G401.6 (cell line): ENCODE results near the gene ZNF527.
"Not testable (repeated sequence)": the region's sequence is repeated elsewhere in the genome, so short reads cannot be mapped to it uniquely, and the experiment has no call there.

ENCODE experiments used
- FAIRE-seq: peaks from 2 replicates; lab custom pipeline; 2012; peaks lifted over from hg19 to GRCh38; lab: Jason Lieb, UNC

The ZNF527 gene

DNA sequence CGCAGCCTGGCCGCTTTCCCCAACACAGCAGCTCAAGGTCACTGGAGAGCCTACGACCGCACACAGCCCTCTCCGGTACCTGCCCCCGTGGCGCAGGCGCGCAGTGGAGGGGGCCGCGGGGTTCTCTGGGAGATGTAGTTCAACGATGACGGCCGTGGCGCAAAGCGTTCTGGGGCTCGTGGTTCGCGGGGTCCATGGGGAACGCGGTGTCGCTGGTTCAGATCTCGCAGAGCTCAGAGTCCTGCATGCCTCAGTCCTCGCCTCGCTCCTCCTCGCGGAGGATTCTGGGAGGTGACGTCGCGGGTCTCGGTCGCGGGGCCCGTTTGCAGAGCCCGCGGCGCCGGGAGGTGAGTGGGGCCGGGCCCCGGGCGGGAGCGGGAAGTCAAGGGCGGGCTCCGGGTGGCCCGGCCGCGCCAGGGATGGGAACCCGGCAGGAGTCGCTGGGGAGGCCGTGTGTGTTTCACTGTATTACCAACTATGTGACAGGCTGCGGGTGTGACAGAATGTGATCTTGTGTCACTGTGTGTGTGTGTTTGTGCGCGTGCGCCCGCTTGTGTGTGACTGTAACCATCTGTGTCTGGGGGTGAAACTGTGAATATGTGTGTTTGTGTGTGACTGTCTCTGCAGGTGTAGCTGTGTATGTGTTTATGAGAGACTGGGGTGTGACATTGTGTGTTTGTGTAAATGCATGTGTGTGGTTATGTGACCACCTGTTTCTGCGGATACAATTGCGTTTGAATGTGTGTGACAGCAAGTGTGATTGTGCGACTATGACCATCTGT is at the start of gene ZNF527:
ZNF527 (plus strand) TSS at position 220 of the 782 bp plus-strand sequence. CDS start 3,100 bp downstream, outside the sequence.
- FAIRE-seq = peak; percentile 96

DNA sequence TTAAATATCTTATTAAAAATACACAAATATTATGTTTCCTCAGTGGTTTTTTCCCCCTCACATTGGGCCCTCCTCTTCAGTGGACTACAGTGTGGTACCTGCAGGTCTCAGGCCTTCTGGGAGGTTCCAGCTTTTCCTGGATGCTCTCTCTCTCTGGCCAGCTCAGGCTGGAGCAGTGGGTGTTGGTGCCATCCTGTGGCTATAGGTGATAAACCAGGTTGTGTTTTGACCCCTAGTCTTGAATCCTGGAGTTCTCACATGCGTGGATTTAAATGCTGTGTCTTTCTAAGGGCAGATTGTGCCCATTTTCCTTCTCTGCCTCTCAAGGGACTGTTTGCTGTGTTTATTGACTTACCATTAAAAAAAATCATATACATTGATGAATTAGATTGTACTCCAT is 41.2 kb upstream of the ZNF527 start:
- FAIRE-seq = no peak

DNA sequence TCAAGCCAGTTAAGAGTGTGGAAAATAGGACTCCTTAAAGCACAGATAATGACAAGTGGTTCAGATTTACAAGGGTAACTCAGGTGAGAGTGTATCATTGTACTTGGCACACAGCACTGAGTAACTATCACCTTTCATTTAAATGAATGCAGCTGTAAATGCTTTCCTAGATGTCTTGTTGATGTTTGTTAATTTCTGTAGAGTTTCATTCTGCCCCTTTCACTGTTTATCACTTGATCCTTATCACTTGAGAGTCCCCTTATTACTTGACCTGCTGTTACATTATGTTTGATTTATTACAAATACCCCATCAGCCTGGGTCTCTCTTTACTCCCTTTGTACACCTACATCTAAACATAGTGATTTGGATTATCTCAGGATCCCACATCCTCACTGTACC is 38.1 kb upstream of the ZNF527 start:
- no peak for FAIRE-seq

DNA sequence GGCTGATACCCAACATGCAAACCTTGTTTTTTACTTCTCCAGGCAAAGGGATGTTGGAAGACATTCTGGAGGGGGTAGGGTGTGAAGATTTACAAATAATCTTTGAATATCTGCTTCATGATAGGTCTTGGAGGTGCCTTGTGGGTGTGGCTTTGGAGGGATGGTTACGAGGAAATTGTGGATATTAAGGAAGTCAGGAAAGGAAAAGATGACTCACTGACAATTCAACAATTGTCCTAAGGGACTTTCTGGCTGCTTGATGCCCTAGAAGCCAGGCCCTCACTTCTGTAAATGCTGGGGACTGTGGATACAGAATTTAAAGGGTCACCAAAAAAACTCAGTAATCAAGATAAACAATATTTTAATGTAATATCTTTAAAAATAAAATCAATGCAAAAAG is 37.4 kb upstream of the ZNF527 start:
- no peak for FAIRE-seq

DNA sequence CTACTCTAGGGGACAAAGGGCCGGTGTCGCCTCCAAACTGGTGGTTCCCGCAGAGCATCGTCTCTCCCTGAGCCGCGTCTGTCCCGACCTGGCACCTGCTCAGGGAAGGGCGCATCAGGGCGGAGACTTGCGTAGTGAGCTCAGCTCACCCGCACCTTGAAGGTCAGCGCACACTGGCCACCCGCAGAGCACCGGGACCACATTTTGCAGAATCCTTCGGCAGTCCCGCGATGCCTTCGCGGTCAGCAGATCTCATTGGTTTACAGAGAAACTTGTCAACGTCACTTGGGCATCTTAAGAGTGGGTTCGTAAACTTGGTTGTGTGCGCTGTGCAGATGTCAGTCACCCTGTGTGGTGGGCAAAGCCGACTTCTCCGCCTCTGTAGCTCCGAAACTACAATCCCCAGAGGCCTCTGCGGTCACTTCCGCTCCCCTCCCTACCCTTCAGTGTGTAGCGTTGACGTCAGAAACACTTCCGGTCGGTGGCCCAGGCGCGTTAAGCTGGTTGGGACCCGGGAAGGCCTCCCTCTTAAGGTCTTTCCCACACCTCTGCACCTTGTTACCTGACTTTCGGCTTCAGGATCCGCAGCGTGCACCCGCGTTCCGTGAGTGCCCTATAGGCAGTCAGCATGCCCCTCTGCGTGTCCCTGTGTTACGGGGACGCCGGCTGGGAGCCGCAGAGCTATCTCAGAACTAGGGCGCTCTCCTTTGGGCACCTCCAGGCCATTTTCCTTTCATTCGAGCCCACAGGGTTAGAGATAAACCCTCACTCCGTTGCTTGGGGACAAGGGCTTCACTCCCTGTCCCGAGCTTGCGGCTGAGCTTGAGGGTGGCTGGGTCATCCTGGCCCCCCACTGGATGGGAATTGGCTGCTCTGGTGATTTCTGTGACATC is 36.5 kb upstream of the ZNF527 start:
- no peak for FAIRE-seq

DNA sequence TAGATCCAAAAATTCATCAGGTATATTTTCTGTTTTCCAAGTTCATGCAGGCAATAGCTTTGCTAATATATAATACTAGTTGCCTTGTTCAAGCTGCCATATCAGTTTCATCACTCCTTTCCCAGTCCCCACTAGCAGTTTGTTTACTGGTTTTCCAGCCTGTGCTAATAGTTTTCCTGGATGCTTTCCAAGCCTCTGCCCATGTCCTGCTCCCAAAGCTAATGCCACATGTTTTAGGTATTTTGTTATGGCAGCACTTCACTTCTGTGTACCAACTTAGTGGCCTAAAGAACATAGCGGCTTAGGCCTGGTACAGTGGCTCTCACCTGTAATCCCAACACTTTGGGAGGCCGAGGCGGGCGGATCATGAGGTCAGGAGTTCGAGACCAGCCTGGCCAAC is 28.1 kb upstream of the ZNF527 start:
- no peak for FAIRE-seq

DNA sequence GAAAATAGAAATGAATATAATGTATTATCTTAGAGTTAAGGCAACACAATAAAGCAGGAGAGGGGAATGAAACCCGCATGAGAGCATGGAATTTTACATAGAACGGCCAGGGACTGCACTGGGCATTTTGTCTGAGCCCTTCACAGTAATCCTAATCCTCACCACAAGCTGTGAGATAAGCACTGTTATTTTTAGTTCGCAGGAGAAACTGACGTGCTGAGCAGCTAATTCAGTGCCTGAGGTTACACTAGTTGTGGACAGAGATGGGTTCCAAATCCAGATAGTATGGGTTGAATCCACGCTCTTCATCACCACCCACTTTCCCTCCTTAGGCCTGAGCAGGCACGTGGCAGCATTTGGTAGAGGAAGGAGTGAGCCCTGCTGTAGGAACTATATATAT is 24.8 kb upstream of the ZNF527 start:
- no peak for FAIRE-seq

DNA sequence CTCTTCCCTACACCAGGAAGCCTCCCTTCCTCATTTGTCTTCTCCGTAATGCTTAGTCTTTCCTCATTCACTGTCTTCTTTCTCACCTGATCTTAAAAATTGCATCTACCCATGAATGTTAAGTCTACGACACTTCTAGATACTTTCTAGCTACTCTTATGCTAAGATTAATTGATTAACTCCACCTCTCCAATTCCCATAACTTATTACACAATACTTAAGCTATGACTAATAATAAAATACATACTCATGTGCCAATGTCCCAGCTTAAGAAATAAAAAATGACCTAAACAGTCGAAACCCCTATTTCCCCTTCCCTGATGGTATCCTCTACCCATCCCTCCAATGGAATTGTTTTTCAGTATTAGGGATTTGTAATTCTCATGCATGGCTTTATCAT is 22.8 kb upstream of the ZNF527 start:
- FAIRE-seq = no peak

DNA sequence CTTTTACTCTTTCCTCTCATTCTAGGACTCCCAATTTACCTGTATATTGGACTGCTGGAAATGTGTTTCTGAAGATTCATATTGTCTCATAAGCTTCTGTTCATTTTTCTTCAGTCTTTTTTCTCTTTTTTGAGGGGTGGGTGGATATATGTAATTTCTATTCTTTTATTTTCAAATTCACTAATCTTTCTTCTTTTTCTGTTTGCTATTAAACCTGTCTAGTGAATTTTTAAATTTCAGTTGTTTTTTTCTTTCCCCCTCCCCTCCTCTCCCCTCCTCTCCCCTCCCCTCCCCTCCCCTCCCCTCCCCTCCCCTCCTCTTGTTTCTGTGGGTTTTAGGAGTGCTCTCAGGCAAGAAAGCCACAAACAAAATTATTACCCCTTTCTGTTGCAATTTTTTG is 16.9 kb upstream of the ZNF527 start:
- no peak for FAIRE-seq

DNA sequence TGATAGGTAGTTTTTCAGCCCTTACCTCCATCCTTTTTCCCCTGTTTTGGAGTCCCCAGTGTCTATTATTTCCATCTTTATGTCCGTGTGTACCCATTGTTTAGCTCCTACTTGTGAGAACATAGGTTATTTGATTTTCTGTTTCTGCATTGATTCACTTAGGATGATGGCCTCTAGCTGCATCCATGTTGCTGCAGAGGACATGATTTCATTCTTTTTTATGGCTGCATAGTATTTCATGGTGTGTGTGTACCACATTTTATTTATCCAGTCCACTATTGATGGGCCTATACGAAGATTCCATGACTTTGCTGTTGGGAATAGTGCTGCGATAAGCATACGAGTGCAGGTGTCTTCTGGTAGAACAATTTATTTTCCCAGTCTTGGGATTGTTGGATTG is 15.0 kb upstream of the ZNF527 start:
- no peak for FAIRE-seq

DNA sequence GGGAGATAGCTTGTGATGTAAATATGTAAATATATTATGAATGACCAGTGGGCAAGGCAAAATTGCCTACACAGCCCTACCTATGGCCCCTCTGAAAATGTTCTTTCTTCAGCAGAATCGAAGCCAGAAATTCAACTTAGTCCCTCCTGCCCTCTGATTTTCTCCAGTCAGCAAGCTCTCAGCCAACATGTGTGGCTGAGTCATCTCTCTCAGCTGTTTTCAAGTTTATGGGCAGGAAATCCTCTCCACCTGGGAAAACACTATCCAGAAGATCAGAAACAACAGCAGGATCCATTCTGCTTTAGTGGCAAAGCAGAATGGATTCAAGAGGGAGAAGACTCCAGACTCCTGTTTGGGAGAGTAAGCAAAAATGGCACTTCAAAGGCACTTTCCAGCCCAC is 8.9 kb upstream of the ZNF527 start:
- no peak for FAIRE-seq

DNA sequence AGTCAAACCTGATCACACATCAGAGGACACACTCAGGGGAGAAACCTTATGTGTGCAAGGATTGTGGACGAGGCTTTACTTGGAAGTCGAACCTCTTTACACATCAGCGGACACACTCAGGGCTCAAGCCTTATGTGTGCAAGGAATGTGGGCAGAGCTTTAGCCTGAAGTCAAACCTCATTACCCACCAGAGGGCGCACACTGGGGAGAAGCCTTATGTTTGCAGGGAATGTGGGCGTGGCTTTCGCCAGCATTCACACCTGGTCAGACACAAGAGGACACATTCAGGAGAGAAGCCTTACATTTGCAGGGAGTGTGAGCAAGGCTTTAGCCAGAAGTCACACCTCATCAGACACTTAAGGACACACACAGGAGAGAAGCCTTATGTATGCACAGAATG is 8.2 kb upstream of the ZNF527 start:
- no peak for FAIRE-seq

DNA sequence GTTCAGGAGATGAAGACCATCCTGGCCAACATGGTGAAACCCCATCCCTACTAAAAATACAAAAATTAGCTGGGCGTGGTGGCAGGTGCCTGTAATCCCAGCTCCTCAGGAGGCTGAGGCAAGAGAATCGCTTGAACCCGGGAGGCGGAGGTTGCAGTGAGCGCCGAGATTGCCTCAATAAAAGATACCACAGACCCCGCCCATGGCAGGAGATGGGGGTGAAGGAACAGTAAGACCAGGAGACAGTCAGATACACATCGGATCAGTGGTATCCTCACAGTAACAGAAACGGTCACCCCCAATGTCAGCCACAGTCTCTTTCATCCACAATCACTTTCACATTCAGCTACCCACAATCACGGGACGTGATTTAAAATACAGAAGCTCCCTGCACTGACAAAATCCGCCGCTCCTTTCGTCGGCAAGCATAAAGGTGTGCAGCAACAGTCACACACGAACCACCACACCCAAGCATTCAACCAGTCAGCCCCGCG is 466 bp upstream of the ZNF527 start:
- not testable (repeated sequence) for FAIRE-seq

DNA sequence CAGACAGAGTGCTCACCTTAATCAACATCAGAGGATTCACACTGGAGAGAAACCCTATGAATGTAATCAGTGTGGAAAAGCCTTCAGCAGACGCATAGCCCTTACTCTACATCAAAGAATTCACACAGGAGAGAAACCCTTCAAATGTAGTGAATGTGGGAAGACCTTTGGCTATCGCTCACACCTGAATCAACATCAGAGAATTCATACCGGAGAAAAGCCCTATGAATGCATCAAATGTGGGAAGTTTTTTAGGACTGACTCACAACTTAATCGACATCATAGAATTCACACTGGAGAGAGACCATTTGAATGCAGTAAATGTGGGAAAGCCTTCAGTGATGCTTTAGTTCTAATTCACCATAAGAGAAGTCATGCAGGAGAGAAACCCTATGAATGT is 18.3 kb downstream of the ZNF527 start:
- FAIRE-seq = no peak

DNA sequence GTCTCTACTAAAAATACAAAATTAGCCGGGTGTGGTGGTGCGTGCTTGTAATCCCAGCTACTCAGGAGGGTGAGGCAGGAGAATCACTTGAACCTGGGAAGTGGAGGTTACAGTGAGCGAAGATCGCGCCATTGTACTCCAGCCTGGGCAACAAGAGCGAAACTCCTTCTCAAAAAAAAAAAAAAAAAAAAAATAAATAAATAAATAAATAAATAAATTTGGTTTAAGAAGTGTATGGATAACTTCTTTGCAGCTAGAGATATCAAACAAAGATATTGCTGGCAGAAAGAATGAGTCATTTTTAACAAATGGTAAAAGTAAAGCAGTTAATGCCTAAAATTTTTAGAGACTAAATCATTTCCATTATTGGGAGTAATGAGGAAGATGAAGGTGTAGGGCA is 20.5 kb downstream of the ZNF527 start:
- FAIRE-seq = not testable (repeated sequence)

DNA sequence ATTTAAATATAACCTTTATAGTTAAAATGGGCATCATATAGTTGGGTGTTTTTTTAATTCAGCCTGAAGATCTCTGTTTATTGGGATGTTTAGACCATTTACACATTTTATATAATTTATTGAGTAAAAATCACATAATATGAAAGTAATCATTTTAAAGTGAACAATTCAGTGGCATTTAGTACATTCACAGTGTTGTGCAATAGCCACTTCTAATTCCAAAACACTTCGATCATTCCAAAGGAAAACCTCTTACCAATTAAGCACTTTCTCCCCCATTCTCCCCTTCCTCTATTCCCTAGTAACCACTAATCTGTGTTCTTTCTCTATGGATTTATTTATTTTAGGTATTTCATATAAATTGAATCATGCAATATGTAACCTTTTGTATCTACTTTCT is 30.2 kb downstream of the ZNF527 start:
- FAIRE-seq = no peak

DNA sequence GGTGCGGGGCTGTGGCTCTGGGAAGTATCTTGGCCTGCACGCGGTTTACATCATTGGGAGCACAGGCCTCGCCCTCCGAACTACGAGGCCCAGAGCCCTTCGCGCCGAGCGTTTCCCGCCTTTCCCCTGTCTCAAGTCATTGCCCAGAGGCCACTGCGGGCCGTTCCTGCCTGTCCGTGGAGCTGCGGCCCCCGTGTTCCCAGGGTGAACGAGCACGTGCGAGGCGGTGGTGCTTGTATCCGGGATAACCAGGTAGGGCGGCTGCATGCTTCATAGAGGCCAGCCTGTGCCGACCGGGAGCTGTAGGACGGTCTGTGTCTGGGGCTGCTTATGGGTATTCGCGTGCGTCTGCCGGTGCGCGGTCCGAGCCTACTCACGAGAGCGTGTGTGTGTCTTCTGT is 32.5 kb downstream of the ZNF527 start:
- no peak for FAIRE-seq

DNA sequence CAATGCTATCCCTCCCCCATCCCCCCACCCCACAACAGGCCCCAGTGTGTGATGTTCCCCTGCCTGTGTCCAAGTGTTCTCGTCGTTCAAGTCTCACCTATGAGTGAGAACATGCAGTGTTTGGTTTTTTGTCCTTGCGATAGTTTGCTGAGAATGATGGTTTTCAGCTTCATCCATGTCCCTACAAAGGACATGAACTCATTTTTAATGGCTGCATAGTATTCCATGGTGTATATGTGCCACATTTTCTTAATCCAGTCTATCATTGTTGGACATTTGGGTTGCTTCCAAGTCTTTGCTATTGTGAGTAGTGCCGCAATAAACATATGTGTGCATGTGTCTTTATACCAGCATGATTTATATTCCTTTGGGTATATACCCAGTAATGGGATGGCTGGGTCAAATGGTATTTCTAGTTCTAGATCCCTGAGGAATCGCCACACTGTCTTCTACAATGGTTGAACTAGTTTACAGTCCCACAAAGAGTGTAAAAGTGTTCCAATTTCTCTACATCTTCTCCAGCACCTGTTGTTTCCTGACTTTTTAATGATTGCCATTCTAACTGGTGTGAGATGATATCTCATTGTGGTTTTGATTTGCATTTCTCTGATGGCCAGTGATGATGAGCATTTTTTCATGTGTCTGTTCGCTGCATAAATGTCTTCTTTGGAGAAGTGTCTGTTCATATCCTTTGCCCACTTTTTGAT is 35.4 kb downstream of the ZNF527 start:
- FAIRE-seq = not testable (repeated sequence)

DNA sequence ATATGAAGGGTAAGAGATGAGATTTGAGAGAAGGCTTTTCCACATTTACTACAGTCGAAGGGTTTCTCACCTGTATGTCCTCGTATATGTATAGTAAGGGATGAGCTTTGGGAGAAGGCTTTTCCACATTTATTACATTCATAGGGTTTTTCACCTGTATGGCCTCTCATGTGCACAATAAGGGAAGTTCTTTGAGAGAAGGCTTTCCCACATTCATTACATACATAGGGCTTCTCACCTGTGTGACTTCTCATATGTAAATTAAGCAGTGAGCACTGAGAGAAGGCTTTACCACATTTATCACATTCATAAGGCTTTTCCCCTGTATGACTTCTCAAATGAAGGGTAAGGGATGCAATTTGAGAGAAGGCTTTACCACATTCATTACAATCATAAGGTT is 41.8 kb downstream of the ZNF527 start:
- FAIRE-seq = no peak

DNA sequence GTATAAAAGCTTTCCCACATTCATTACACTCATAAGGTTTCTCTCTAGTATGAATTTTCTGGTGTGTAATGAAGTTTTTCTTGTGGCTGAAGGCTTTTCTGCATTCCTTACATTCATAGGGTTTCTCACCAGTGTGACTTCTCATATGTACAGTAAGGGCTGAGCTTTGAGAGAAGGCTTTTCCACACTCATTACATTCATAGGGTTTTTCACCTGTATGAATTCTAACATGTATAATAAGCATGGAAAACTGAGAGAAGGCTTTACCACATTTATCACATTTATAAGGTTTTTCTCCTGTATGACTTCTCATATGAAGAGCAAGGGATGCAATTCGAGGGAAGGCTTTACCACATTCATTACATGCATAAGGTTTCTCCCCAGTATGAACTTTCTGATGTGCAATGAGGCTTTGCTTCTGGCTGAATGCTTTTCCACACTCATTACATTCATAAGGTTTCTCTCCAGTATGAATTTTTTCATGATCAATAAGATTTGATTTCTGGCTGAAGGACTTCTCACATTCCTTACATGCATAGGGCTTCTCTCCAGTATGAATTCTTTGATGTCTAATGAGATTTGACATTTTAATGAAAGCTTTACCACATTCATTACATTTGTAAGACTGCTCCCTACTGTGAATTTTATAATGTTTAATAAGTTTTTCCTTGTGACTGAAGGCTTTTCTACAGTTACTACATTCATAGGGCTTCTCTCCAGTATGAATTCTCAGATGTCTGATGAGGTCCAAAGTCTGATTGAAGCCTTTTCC is 42.6 kb downstream of the ZNF527 start:
- FAIRE-seq = no peak
